ENCODE data around the gene SH3D19.
"Not testable (repeated sequence)": the region's sequence is repeated elsewhere in the genome, so short reads cannot be mapped to it uniquely, and the experiment has no call there.

The SH3D19 gene

GRCh38 chr4:151325111-151325948, at the start of gene SH3D19:
Gene SH3D19 (minus strand): TSS chr4:151325605. CDS start chr4:151325352, 253 bp downstream.
- DNase-seq (ENCODE audit: low read depth) = no peak

- peak; percentile 67 for DNase-seq (ENCODE audit: low read depth)
Measured at GRCh38 chr4:151362404-151363164, 37.2 kb upstream of the SH3D19 start.

GRCh38 chr4:151361966-151362365, 36.6 kb upstream of the SH3D19 start:
- DNase-seq (ENCODE audit: low read depth) = no peak

GRCh38 chr4:151361126-151361525, 35.7 kb upstream of the SH3D19 start:
- DNase-seq (ENCODE audit: low read depth) = no peak

GRCh38 chr4:151359576-151359975, 34.2 kb upstream of the SH3D19 start:
- DNase-seq (ENCODE audit: low read depth) = no peak

- no peak for DNase-seq (ENCODE audit: low read depth)
Measured at GRCh38 chr4:151358266-151358665, 32.9 kb upstream of the SH3D19 start.

- DNase-seq (ENCODE audit: low read depth) = no peak
Measured at GRCh38 chr4:151356510-151356909, 31.1 kb upstream of the SH3D19 start.

GRCh38 chr4:151355155-151355554, 29.8 kb upstream of the SH3D19 start:
- DNase-seq (ENCODE audit: low read depth) = no peak

- DNase-seq (ENCODE audit: low read depth) = no peak
Measured at GRCh38 chr4:151347490-151348235, 22.3 kb upstream of the SH3D19 start.

- no peak for DNase-seq (ENCODE audit: low read depth)
Measured at GRCh38 chr4:151344948-151345347, 19.5 kb upstream of the SH3D19 start.

GRCh38 chr4:151340751-151341385, 15.5 kb upstream of the SH3D19 start:
- DNase-seq (ENCODE audit: low read depth) = no peak

GRCh38 chr4:151339467-151339866, 14.1 kb upstream of the SH3D19 start:
- no peak for DNase-seq (ENCODE audit: low read depth)

GRCh38 chr4:151331276-151332042, 6.1 kb upstream of the SH3D19 start:
- DNase-seq (ENCODE audit: low read depth) = no peak

- no peak for DNase-seq (ENCODE audit: low read depth)
Measured at GRCh38 chr4:151329217-151330007, 4.0 kb upstream of the SH3D19 start.

- DNase-seq (ENCODE audit: low read depth) = no peak
Measured at GRCh38 chr4:151325949-151326246, 493 bp upstream of the SH3D19 start.

- no peak for DNase-seq (ENCODE audit: low read depth)
Measured at GRCh38 chr4:151324752-151325110, 674 bp downstream of the SH3D19 start.

GRCh38 chr4:151324124-151324751, 1.2 kb downstream of the SH3D19 start:
- no peak for DNase-seq (ENCODE audit: low read depth)

- DNase-seq (ENCODE audit: low read depth) = no peak
Measured at GRCh38 chr4:151323667-151324066, 1.7 kb downstream of the SH3D19 start.

- DNase-seq (ENCODE audit: low read depth) = no peak
Measured at GRCh38 chr4:151322570-151322969, 2.8 kb downstream of the SH3D19 start.

- not testable (repeated sequence) for DNase-seq (ENCODE audit: low read depth)
Measured at GRCh38 chr4:151322161-151322560, 3.2 kb downstream of the SH3D19 start.

Data from stimulated activated CD4-positive, alpha-beta T cell treated with anti-CD3 and anti-CD28 coated beads, Interleukin-2, amount 100 ng/mL, for 4 hours (primary cell).